Fibroblast of the conjunctiva (primary cell): ENCODE measurements around the gene NME2.
"Not testable (repeated sequence)": the region's sequence is repeated elsewhere in the genome, so short reads cannot be mapped to it uniquely, and the experiment has no call there.

Experiments
- DNase-seq: peaks from one replicate; pipeline ENCODE4 v3.0.0-alpha.2; 2010; ENCODE audit warnings: low read depth

Gene NME2

DNA sequence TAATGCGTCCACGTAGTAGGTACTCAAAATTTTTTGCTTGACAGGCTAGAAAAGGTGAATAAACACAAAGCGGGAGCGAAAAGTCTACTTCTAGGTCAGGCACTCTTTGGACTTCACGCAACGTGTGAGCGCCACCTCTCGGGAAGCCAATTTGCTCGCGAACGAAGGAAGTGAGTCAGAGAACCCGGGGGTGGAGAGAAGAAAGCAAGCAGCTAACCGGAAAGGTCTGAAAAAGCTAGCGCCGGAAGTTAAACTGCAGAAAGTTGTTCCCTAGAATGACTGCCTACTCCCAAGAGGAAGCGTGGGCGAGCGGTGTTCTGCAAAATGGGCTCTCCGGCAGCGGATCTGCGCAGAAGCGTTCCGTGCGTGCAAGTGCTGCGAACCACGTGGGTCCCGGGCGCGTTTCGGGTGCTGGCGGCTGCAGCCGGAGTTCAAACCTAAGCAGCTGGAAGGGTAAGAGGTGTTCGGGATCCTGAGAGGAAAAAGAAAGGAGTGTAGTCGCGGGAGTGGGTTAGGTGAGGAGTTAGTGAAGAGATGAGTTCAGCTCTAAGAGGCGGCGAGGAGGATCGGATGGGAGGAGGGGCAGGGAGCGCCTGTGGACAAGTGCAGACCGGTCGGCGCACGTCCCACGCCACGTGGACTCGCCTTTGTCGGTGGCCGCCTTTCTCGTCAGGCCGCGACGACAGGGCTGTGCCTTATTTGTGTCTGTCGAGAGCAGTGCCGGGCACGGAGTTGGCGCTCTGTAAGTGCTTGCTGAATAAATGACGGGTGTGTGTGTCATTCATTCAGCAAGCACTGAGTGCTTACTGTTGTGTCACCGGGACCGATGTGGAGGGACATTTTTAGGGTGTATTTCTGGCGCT is 12.8 kb upstream of the NME2 start, which contains the start of gene NME1:
TSS of gene NME1 (plus strand) at position 350 of the 863 bp plus-strand sequence. CDS start 2,096 bp downstream, outside the sequence.
- DNase-seq: peak; percentile 99

DNA sequence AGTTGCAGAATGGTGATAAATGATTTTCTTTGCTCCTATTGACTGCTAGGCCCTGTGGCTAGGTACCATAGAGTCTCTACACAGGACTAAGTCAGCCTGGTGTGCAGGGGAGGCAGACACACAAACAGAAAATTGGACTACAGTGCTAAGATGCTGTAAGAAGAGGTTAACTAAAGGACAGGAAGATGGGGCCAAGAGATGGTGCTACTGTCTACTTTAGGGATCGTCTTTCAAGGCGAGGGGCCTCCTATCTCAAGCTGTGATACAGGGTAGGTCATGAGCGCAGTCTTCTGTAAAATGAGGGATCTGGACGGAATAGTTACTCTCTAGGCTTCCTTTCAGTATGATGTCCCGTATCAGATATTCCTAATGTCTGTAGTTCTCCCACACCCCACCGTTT is 12.0 kb upstream of the NME2 start:
- no peak for DNase-seq

DNA sequence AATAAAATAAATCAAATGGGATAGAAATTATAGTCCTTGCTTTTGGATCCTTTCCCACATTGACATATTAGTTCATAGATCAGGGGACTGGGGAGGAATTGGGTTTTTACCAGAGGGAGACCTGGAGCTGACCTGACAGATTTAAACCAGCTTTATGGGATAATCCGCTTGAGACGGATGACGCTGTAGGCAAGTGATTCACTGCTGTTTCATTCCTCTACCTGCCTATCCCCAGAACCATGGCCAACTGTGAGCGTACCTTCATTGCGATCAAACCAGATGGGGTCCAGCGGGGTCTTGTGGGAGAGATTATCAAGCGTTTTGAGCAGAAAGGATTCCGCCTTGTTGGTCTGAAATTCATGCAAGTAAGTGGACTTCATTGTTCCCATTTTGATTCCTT is 10.8 kb upstream of the NME2 start:
- no peak for DNase-seq

DNA sequence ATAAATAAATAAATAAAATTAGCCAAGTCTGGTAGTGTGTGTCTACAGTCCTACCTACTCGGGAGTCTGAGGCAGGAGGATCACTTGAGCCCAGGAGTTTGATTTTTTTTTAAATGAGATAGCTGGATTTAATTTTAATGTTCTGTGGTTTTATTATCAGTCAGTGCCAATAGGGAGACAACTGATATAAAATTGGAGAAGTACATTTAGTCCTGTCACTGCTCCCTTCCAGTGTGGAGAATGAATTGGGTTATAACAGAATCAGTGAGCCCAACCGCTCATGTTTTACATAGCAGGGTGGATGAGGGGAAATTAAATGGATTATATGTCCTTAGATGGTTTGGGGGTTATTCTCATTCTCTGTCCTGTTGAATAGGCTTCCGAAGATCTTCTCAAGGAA is 6.6 kb upstream of the NME2 start:
- no peak for DNase-seq

DNA sequence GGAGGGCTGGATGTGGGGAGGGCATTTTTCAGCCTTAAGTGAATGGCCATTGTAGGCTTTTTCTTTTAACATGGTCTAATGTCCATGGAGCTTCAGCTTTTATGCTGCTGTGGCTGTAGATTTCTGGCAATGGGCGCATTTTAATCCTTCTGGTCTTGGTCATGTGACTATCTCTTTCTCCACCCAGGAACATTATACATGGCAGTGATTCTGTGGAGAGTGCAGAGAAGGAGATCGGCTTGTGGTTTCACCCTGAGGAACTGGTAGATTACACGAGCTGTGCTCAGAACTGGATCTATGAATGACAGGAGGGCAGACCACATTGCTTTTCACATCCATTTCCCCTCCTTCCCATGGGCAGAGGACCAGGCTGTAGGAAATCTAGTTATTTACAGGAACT is 4.7 kb upstream of the NME2 start:
- no peak for DNase-seq

DNA sequence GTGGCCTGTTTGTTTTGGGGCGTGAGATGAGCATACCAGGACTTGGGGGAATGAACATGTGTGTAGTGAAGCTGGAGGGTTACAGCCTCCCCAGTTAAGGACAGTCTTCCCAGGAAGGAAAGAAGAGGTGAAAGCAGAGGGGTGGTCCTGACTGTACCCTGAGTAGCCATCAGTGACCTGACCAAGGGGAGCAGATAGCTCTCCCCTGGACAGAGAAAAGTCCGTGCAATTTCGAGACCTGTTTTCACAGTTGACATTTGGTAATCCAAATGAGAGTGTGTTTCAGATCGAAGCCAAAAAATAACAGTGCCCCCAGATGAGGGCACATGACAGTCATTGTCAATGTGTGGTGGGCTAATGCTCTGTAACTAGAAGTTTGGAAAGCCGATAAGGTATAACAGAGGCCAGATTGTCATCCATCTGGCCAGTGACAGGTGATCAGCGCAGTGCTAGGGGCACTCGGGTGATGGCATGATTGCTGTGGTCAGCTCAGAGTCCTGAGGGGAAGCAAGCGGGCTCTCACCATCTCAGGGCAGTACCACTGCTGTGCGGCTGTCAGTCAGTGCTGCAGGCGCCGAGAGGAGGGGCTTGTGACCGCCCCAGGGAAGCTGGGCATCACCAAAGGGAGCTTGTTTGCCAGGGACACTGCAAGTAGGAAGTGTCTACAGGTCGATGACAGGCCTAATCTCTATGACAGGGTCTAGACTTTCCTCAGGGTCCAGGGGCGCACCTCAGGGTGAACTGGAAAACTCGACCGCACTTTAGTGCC is 1.1 kb upstream of the NME2 start:
- no peak for DNase-seq

DNA sequence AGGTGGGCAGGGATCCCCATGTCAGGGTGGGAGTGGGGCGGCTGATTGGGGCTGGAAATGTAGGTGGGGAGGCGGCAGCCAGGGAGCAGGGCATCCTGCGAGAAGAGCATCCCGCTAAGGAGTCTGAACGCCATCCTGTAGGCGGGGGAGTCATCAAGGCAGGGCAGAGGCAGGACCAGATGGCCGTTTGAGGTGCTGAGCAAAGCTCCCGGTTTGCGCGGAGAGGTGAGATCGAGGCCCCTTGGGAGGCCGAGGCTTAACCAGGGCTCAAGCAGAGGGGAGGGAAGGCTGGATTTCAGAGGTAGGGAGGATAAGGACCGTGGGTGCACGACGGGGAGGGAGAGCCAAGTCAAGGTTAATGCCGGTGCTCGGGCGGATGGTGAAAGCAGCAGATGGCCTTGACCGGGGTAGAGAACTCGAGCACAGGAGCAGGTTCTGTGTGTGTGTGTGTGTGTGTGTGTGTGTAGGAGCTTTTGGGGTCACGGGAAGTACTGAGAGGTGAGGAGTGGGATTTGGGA is 472 bp upstream of the NME2 start:
- DNase-seq: no peak

DNA sequence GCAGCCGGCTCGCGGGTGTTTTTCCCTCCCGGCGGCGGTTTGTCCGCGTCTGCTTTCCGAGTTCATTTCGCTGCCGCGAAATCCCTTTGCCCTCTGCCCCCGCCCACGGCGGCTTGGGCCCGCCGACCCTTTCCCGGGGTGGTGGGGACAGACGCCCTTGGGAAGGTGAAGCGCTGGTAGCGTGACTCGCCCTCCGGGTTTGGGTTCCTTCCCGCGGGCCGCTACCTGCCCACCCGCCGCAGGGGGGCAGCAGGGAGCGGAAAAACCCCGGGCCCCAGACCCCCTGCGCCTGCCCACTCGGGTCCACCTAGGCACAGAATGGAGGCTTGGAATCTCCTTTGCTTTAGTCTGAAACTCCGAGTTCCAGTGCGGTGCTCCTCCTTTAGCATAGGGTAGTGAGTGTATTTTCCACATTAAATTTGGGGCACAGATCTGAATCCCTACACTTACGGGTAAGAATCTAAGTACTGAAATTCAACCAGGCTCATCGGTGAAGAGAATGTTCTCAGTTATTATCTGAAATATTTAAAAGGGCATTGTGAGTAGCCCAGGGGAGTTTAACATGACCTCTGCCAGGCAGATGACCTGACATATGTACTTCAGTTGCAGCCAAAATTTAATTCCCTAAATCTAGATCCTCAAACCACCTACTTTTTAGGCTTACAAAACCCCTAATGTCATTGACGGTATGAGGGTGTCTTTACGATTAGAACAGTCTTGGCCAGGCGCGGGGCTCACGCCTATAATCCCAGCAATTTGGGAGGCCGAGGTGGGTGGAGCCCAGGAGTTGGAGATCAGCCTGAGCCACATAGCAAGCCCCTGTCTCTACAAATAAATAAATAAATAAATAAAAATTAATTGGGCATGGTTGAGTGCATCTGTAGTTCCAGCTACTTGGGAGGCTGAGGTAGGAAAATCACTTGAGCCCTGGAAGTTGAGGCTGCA is 1.0 kb downstream of the NME2 start:
- no peak for DNase-seq

DNA sequence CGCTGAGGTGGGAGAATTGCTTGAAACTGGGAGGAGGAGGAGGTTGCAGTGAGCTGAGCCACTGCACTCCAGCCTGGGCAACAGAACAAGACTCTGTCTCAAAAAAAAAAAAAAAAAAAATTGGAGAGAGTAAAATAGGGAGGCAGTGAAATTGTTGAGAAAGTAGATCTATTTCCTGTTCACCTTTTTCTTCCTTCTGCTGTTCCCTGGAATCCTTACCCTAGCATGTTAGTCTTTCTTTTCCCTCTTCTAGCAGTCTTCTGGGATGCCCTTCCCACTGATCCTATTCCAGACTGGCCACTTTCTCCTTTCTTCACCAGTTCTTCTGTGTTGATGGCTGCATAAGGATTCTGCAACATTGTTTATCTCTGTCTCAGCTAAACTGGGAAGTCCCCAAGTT is 3.1 kb downstream of the NME2 start:
- no peak for DNase-seq

DNA sequence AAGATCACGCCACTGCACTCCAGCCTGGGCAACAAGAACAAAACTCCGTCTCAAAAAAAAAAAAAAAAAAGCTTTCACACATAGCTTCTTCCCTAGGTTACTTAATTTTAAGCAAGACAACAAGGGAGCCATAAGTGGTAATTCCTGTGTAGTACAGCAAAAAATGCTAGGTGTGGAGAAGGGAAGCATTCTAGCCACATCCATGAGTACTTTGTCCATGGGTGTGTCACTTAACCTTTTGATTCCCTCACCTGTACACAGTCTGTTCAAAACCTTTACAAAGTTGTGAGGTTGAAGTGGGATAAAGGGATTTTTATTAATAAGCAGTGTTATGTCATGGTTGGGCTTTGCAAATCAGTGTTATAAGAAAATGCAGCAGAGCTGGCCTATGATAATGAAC is 4.5 kb downstream of the NME2 start:
- DNase-seq: no peak

DNA sequence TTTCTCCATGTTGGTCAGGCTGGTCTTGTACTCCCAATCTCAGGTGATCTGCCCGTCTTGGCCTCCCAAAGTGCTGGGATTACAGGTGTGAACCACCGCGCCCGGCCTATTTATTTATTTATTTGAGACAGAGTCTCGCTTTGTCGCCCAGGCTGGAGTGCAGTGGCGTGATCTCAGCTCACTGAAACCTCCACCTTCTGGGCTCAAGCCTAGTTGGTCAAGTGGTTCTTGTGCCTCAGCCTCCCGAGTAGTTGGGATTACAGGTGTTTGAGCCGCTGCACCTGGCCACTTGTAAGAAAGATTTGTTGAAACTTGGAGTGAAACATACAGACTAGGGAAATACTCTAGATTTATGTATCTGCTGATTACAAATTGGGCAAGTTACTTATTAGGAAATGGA is 5.8 kb downstream of the NME2 start:
- not testable (repeated sequence) for DNase-seq

DNA sequence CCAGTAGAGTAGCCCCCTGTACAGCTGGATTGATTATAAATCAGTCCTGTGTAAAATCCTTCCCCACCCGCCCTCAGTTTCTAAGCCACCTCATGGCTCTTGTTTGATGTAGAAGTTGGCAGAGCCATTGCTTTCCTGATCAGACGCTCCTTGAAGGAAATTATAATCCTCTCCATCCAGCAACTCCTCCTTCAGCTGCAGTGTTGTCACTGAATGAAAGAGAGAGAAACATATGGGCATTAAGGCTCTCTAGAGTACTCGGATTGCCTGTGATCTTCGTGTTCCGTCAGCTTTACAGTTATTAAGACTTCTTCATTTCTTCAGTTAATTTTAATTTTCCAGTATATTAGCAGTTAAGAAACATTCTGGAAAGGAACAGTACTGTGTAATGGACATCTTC is 14.3 kb downstream of the NME2 start:
- no peak for DNase-seq

DNA sequence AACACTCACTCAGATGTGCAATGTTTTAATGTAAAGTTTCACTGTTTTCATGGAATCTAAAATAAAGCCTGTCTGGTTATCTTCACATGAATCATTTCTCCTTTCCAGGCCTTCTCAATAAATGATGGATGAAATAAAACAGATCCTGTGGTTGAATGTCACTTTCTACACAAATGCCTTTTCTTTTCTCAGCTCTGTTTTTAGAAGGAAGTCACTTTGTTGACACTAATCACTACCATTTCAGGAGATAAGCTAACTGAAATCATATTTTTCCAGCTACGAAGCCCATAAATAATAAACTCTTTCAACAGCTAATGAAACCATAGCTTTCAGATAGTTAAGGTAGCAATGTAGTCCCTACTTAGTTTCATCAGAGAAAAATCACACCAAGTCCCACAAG is 17.9 kb downstream of the NME2 start:
- no peak for DNase-seq

DNA sequence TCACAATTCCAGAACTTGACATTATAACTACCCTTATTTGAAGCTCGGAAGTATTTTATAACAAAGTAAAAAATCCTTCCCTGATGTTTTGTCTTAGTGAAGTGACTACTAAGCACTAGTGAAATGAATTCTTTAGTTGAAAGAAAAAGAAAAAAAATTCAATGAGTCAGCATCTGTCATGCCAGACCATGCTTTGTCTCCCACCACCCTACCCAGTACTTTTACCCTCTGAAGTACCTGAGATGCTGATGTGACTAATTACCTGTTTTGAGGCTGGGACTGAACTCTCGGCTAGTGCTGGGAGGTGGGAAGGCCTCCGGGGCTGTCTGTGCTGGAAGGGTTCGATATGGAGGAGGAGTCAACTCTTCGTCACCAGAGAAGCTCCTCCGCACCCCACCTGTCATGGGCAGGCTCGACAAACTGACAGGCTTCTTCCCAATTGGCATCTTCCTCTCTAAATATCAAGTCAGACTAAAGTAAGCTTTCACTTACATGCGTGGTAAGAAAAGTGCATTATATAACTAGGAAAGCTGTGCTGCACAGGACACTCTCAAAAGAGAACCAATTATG is 19.6 kb downstream of the NME2 start:
- DNase-seq: no peak

DNA sequence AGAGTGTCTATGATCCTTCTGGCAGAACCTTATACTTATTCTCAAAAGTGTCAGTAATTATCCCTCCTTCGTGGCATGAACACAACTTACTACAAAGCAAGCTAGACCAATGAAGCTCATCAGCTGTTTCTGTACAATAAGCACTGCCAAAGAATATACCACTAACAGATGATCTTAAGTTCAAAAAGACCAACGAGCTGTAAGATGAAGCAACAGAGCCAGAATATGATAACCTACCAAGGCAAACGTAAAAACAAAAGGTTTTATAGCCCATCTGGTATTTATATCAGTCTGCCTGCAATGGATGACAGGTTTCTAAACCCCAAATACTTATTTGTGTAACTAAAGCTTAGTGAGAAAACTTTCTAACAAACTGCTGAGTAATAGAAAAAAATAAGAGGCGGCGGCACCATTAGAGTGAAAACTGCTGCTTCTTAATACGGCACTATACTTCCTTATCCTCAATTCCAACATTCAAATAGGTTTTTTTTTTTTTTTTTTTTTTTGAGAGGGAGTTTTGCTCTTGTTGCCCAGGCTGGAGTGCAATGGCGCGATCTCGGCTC is 22.1 kb downstream of the NME2 start:
- DNase-seq: no peak

DNA sequence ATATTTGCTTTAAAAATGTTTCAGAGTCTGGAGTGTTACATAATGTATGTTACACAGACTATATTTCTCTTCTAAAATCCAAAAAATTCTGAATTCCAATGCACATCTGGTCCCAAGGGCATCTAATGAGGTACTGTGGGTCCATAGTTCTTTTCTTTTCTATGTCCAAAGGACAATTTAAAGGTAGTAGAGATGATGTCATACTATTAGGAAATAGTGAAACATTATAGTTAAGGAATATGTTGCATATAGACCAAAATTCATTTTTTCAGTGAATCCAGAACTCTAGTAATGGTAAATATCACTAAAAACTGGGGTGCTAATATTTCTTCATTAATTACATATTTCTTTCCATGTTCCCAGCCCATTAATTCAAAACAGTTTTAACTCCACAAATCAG is 23.0 kb downstream of the NME2 start:
- no peak for DNase-seq

DNA sequence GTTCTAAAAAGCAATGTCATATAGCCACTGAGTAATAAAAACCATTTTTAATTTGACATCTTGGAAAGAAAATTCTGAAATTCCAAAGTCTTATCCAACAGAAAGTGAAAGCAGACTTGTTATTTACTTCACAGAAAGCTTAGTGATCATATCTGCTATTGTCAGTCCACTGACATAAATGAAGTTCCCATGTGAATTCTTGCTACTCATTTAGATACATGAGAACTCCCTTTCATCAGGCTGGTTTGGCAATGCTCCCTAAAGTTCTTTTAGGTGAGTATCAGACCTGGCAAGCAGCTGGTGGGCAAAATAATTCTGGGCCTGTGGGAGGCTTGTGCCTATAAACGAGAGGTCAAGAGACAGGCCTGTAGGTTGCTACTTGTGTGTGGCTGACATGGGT is 23.4 kb downstream of the NME2 start:
- DNase-seq: no peak

DNA sequence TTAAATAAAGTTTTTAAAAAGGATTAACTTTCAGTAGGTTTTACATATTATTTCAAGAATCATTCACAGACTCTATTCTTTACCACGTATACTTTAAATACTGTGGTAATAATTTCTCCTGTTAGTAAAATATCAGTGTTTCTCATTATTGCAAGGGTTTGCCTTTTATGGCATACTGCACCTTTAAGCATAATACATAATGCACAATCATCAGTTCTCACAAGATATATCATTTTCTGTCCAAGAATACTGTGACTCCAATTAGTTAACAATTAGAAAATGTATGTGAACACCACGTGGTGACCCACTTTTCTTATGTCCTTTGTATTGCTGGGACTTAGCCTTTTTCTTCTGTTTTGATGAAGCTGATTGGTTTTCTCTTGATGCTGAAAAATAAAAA is 25.7 kb downstream of the NME2 start:
- DNase-seq: no peak

DNA sequence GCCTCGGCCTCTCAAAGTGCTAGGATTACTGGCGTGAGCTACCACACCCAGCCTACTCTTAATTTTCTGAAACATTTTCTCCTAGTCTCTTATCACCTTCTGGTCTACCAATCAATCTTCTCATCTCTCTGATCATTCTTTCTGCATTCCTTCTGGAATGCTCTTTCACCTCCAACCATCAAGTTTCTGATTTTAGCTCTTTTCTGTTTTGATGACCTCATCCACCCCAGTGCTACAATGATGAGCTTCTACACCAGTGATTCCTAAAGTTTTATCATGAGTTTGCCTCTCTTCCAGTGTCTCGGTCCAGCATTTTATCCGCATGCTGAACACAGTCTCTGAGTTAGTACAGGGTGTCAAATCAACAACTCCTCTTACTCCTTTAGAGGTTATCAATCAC is 31.5 kb downstream of the NME2 start:
- DNase-seq: no peak

DNA sequence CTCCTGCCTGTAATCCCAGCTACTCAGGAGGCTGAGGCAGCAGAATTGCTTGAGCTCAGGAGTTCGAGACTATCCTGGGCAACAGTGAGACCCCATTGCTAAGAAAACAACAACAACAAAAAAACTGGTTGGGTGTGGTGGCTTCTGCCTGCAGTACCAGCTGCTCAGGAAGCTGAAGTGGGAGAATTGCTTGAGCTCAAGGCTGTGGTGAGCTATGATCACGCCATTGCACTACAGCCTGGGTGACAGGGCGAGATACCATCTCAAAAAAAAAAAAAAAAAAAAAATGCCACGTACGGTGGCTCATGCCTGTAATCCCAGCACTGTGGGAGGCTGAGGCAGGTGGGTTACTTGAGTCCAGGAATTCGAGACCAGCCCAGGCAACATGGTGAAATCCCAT is 34.1 kb downstream of the NME2 start:
- no peak for DNase-seq

DNA sequence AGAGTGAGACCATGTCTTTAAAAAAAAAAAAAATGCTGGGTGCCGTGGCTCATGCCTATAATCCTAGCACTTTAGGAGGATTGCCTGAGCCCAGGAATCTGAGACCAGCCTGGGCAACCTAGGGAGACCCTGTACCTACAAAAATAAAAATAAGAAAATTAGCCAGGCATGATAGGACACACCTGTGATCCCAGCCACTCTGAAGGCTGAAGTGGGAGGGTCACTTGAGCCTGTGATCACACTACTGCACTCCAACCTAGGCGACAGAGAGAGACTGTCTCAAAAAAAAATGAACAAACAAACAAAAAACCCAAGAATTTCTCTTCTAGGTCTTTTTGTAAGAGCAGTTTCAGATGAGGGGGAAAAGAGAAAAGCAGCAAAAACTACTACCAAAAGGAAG is 34.6 kb downstream of the NME2 start:
- no peak for DNase-seq
